Measurements from ENCODE around the gene CDKAL1. TPM values are rescaled to one million over a fixed set of nuclear protein-coding genes. Genes with fewer than 3 reads are reported as not detected.

The CDKAL1 gene
- total RNA-seq, 1 experiment from 2014 or later: 16.1 TPM

GRCh38 chr6:21000331-21000801, 466.1 kb downstream of the CDKAL1 start:
- H3K4me3 ChIP-seq: no peak overlapping the region
- CTCF ChIA-PET: interaction anchor here (0.5 kb wide), 1 partner anchor 555 kb away, joined by 4 read pairs; no protein-coding TSS in a partner anchor

GRCh38 chr6:21001736-21002135, 467.5 kb downstream of the CDKAL1 start:
- BruUV-seq (replicated peaks): no TSS peak
- DNase-seq: no peak
- Histone ChIP-seq H3F3A (ENCODE audit: insufficient read depth, low read depth) (peaks cover 9% of the 10 kb centered on the region; the same call in 1 of the 2 replicates), H3K27me3 (ENCODE audit: insufficient read depth, low read depth) (no peaks in the 10 kb centered on the region), H3K9me3 (ENCODE audit: insufficient read depth, low read depth) (no peaks in the 10 kb centered on the region), H3K27ac (no peak overlapping the region), H3K4me3 (no peak overlapping the region), H3K79me2 (ENCODE audit: low read depth) (no peaks in the 10 kb centered on the region), H2AFZ (no peak overlapping the region), H3K36me3 (ENCODE audit: low read depth) (no peaks in the 10 kb centered on the region), H3K4me1 (replicated peaks; ENCODE audit: insufficient read depth) (peaks cover 23% of the 10 kb centered on the region), H4K20me1 (ENCODE audit: insufficient read depth) (no peaks in the 10 kb centered on the region), H3K4me2 (no peak overlapping the region), H3K9me2 (ENCODE audit: insufficient read depth) (no peaks in the 10 kb centered on the region)
- intact Hi-C loops (cut with micrococcal nuclease; ENCODE audit: unreplicated experiment): no loop called here
- ChIA-PET CTCF (no interaction called here), POLR2A (ENCODE audit: unreplicated experiment) (no interaction called here)
- no peak for TF ChIP-seq CTCF (conservative IDR thresholded peaks at IDR 0.05)
- no peak for TF ChIP-seq EZH2 (IDR thresholded peaks at IDR 0.05; ENCODE audit: low read depth)

More at GRCh38 chr6:21000331-21000801, 466.1 kb downstream of the CDKAL1 start:
- H3K9me2 ChIP-seq (ENCODE audit: insufficient read depth): no peaks in the 10 kb centered on the region
- H2AFZ ChIP-seq: no peak overlapping the region
- no peaks in the 10 kb centered on the region for H3K27me3 ChIP-seq (ENCODE audit: insufficient read depth, low read depth)
- no peaks in the 10 kb centered on the region for H3K36me3 ChIP-seq (ENCODE audit: low read depth)
- no peak for TF ChIP-seq EZH2 (IDR thresholded peaks at IDR 0.05; ENCODE audit: low read depth)
- no peak for TF ChIP-seq CTCF (conservative IDR thresholded peaks at IDR 0.05)
- H3K9me3 ChIP-seq (ENCODE audit: insufficient read depth, low read depth): no peaks in the 10 kb centered on the region
- H4K20me1 ChIP-seq (ENCODE audit: insufficient read depth): no peaks in the 10 kb centered on the region
- intact Hi-C loops (cut with micrococcal nuclease; ENCODE audit: unreplicated experiment): no loop called here
- H3K4me2 ChIP-seq: no peak overlapping the region
- DNase-seq: no peak
- no peak overlapping the region for H3K27ac ChIP-seq
- peaks cover 13% of the 10 kb centered on the region for H3K4me1 ChIP-seq (replicated peaks; ENCODE audit: insufficient read depth)
- H3F3A ChIP-seq (ENCODE audit: insufficient read depth, low read depth): peaks cover 3% of the 10 kb centered on the region; the same call in 1 of the 2 replicates
- POLR2A ChIA-PET (ENCODE audit: unreplicated experiment): no interaction called here
- H3K79me2 ChIP-seq (ENCODE audit: low read depth): no peaks in the 10 kb centered on the region
- BruUV-seq (replicated peaks): no TSS peak

- POLR2A ChIA-PET (ENCODE audit: unreplicated experiment): no interaction called here
- no TSS peak for BruUV-seq (replicated peaks)
Observed at GRCh38 chr6:21003780-21004541, 469.7 kb downstream of the CDKAL1 start.

More at GRCh38 chr6:21003780-21004541, 469.7 kb downstream of the CDKAL1 start:
- H3K79me2 ChIP-seq (ENCODE audit: low read depth): no peaks in the 10 kb centered on the region
- no peak for TF ChIP-seq EZH2 (IDR thresholded peaks at IDR 0.05; ENCODE audit: low read depth)
- TF ChIP-seq CTCF (conservative IDR thresholded peaks at IDR 0.05): no peak
- no peaks in the 10 kb centered on the region for H3K36me3 ChIP-seq (ENCODE audit: low read depth)
- H3K9me3 ChIP-seq (ENCODE audit: insufficient read depth, low read depth): no peaks in the 10 kb centered on the region
- no peaks in the 10 kb centered on the region for H4K20me1 ChIP-seq (ENCODE audit: insufficient read depth)
- intact Hi-C loops (cut with micrococcal nuclease; ENCODE audit: unreplicated experiment): no loop called here
- no peak overlapping the region for H3K4me2 ChIP-seq
- no peak overlapping the region for H3K27ac ChIP-seq
- H3F3A ChIP-seq (ENCODE audit: insufficient read depth, low read depth): peaks cover 9% of the 10 kb centered on the region; the same call in 1 of the 2 replicates
- DNase-seq: peak in 1 of 2 experiments; percentile 65
- H3K9me2 ChIP-seq (ENCODE audit: insufficient read depth): no peaks in the 10 kb centered on the region
- CTCF ChIA-PET: interaction anchor here (0.6 kb wide), 1 partner anchor 100 kb away, joined by 3 read pairs; no protein-coding TSS in a partner anchor
- H2AFZ ChIP-seq: no peak overlapping the region
- peaks cover 23% of the 10 kb centered on the region for H3K4me1 ChIP-seq (replicated peaks; ENCODE audit: insufficient read depth)
- no peaks in the 10 kb centered on the region for H3K27me3 ChIP-seq (ENCODE audit: insufficient read depth, low read depth)
- no peak overlapping the region for H3K4me3 ChIP-seq
